Left ventricle myocardium inferior (tissue), 1 donor: ENCODE data around the gene FAM240A. TPM values are rescaled to one million over a fixed set of nuclear protein-coding genes. Genes with fewer than 3 reads are reported as not detected.

Source experiments
- DNase-seq: peaks from one replicate; pipeline ENCODE4 v3.0.0-alpha.2; 2020
- H3K27ac ChIP-seq: fragments of 200-600 bp; replicated peaks from 2 replicates; pipeline ENCODE4 v1.8.0; 2021
- H3K27me3 ChIP-seq: fragments of 200-600 bp; 2 replicates; pipeline ENCODE4 v1.8.0; 2021; ENCODE audit warnings: low read depth
- H3K36me3 ChIP-seq: fragments of 200-600 bp; 2 replicates; pipeline ENCODE4 v1.8.0; 2021
- H3K4me1 ChIP-seq: fragments of 200-600 bp; 2 replicates; pipeline ENCODE4 v1.8.0; 2021
- H3K4me3 ChIP-seq: fragments of 200-600 bp; 2 replicates; pipeline ENCODE4 v1.8.0; 2021; ENCODE audit warnings: mild to moderate bottlenecking, moderate library complexity
- H3K9me3 ChIP-seq: fragments of 200-600 bp; replicated peaks from 2 replicates; pipeline ENCODE4 v1.8.0; 2021
- CTCF ChIP-seq: fragments of 200-600 bp; IDR thresholded peaks from 2 replicates; pipeline ENCODE4 v1.8.0; 2021; ENCODE audit warnings: antibody characterized with exemption, mild to moderate bottlenecking, borderline replicate concordance
- intact Hi-C: fragments of 100-400 bp; cut with micrococcal nuclease; formaldehyde crosslinking; loops from one replicate; pipeline ENCODE4 v1.11.0; 2022
- total RNA-seq: library from RNA; stranded (reverse); fragmentation: NEBNext Ultra II Directional; extraction: Animal tissue kit (Norgen Biotek cat#: 25700); gene quantifications from one replicate; pipeline ENCODE4 v1.2.1, GENCODE V29; 2021
- donor health status: DM: no; HTN: yes; CAD: no; lungs with severe emphysema.

FAM240A gene
- total RNA-seq, 1 donor from 2014 or later = not detected

- Histone ChIP-seq H3K36me3 (no peaks in the 10 kb centered on the region), H3K4me1 (peaks cover 17% of the 10 kb centered on the region), H3K4me3 (no peak overlapping the region), H3K27me3 (no peaks in the 10 kb centered on the region), H3K27ac (no peak overlapping the region), H3K9me3 (no peaks in the 10 kb centered on the region)
- DNase-seq = no peak
- no peak for TF ChIP-seq CTCF
- intact Hi-C loops = no loop called here
These were observed 12.2 kb downstream of the FAM240A start for GRCh38 chr3:46624533-46624932.

GRCh38 chr3:46624975-46625490, 12.7 kb downstream of the FAM240A start:
- H3K9me3 ChIP-seq = no peaks in the 10 kb centered on the region
- intact Hi-C loops = no loop called here

GRCh38 chr3:46626039-46626438, 13.7 kb downstream of the FAM240A start:
- no peak overlapping the region for H3K27ac ChIP-seq
- H3K4me3 ChIP-seq = no peak overlapping the region
- intact Hi-C loops = no loop called here
- H3K4me1 ChIP-seq = peaks cover 19% of the 10 kb centered on the region
- no peaks in the 10 kb centered on the region for H3K27me3 ChIP-seq
- H3K36me3 ChIP-seq = no peaks in the 10 kb centered on the region
- no peak for TF ChIP-seq CTCF
- DNase-seq = no peak
- H3K9me3 ChIP-seq = no peaks in the 10 kb centered on the region

More at GRCh38 chr3:46624975-46625490, 12.7 kb downstream of the FAM240A start:
- Histone ChIP-seq H3K4me3 (no peak overlapping the region), H3K27ac (no peak overlapping the region), H3K27me3 (no peaks in the 10 kb centered on the region), H3K4me1 (peaks cover 17% of the 10 kb centered on the region), H3K36me3 (no peaks in the 10 kb centered on the region)
- DNase-seq = no peak
- TF ChIP-seq CTCF = no peak

GRCh38 chr3:46627078-46627477, 14.8 kb downstream of the FAM240A start:
- Histone ChIP-seq H3K9me3 (no peaks in the 10 kb centered on the region), H3K4me3 (no peak overlapping the region), H3K36me3 (no peaks in the 10 kb centered on the region), H3K27me3 (no peaks in the 10 kb centered on the region), H3K27ac (no peak overlapping the region), H3K4me1 (peaks cover 19% of the 10 kb centered on the region)
- no peak for TF ChIP-seq CTCF
- no peak for DNase-seq
- intact Hi-C loops = no loop called here

GRCh38 chr3:46628901-46629369, 16.6 kb downstream of the FAM240A start:
- no peak overlapping the region for H3K4me3 ChIP-seq
- H3K9me3 ChIP-seq = no peaks in the 10 kb centered on the region
- no peak for DNase-seq
- no peak for TF ChIP-seq CTCF
- no peaks in the 10 kb centered on the region for H3K36me3 ChIP-seq
- H3K27ac ChIP-seq = peak overlapping the region; percentile 76
- no peaks in the 10 kb centered on the region for H3K27me3 ChIP-seq
- intact Hi-C loops = loop anchor here (2.0 kb wide), 1 partner anchor 140 kb away; no protein-coding TSS in a partner anchor
- peaks cover 24% of the 10 kb centered on the region for H3K4me1 ChIP-seq
